Stimulated activated CD4-positive, alpha-beta T cell treated with anti-CD3 and anti-CD28 coated beads, Interleukin-2, amount 100 ng/mL, for 24 hours (primary cell): ENCODE data around the gene ZBED6.

Experiments
- DNase-seq, 2 donors: peaks; one replicate each; pipeline ENCODE4 v3.0.0-alpha.2; 2020

The ZBED6 gene

GRCh38 chr1:203842559-203842876 is 47.1 kb downstream of the ZBED6 start:
- no peak for DNase-seq

- no peak for DNase-seq
Observed at GRCh38 chr1:203843435-203843834, 48.0 kb downstream of the ZBED6 start.
